DMS 273 treated with DMSO at 0.1 percent for 48 hours (cell line): ENCODE results near the gene EDN1.
"Not testable (repeated sequence)": the region's sequence is repeated elsewhere in the genome, so short reads cannot be mapped to it uniquely, and the experiment has no call there.

Experiments used
- DNase-seq: peaks from one replicate; lab custom pipeline; 2025; lab: John Stamatoyannopoulos, UW

Gene EDN1

DNA sequence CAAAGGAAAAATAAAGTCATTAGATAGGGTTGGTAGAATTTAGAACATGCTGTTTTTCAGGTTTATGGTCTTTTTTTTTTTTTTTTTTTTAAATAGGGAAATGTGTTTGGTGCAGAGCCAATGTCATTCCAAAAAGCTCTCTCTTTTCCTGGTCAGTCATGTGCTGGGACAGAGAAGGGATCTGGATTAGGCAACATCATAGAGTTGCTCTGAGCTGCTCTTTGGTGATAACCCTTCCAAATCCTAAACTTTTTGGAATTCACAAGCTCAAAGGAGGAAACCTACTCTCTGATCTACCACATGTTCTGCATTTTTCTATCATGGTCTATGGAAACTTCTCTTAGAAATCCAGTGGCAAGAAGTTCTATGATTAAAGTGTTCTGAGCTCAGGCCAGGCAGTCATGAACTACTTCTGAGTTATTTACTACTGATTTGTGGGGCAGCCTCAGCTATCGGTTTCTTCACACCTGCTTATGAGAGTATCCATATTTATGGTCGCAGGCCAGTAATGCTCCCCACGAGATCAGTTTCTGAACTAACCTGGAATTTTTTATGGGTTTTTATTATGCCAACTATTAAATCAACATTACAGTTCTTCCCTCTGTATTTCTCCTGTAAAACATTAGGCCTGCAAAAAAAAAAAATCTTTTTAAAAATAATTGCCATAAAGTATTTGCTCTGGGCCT is 4.8 kb downstream of the EDN1 start:
- no peak for DNase-seq

DNA sequence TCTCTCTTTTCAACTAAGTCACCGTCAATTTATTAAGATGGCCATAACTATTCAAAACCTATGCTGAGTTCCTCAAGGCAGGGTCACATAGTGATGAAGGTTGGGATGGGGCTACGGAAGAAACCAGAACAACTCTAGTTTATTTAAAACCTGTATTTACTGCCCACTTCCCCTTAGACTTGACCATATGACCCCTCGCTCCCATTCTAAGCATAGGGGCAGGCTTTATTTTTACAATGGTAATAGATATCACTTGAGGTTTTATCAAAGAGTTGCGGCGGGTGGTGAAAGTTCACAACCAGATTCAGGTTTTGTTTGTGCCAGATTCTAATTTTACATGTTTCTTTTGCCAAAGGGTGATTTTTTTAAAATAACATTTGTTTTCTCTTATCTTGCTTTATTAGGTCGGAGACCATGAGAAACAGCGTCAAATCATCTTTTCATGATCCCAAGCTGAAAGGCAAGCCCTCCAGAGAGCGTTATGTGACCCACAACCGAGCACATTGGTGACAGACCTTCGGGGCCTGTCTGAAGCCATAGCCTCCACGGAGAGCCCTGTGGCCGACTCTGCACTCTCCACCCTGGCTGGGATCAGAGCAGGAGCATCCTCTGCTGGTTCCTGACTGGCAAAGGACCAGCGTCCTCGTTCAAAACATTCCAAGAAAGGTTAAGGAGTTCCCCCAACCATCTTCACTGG is 5.5 kb downstream of the EDN1 start:
- no peak for DNase-seq

GRCh38 chr6:12296255-12296573 is 6.1 kb downstream of the EDN1 start:
- no peak for DNase-seq

DNA sequence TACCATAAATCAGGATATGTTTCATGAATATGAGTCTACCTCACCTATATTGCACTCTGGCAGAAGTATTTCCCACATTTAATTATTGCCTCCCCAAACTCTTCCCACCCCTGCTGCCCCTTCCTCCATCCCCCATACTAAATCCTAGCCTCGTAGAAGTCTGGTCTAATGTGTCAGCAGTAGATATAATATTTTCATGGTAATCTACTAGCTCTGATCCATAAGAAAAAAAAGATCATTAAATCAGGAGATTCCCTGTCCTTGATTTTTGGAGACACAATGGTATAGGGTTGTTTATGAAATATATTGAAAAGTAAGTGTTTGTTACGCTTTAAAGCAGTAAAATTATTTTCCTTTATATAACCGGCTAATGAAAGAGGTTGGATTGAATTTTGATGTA is 6.4 kb downstream of the EDN1 start:
- DNase-seq = no peak

DNA sequence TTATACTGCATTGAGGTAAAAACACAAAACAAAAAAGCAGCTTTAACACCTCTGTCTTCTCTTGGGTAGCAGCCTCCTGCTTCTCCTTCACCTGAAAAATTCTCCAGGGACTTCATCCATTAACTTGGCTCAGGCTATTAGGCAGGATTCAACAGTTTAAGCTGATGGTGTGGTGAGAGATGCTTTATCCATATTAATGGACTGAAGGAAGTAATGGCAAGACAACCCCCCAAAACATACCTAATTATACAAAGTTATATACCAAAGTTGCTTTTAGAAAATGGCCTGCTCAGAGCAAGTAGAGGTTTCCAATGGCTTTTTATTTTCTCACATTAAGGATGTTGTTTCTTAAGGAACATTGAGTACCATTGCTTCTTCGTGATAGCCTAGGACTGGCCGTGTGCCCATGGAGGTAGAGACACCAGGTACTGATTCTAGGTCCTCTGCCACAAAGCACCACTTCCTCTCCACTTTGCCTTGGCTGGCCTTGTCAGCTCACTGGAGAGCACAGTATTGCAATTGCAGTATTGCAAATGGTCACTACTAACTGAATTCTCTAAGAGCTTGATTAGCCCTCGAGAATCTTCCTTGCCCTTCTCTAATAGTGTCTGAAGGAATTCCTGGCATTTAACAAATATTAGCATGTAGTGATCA is 7.3 kb downstream of the EDN1 start:
- no peak for DNase-seq

DNA sequence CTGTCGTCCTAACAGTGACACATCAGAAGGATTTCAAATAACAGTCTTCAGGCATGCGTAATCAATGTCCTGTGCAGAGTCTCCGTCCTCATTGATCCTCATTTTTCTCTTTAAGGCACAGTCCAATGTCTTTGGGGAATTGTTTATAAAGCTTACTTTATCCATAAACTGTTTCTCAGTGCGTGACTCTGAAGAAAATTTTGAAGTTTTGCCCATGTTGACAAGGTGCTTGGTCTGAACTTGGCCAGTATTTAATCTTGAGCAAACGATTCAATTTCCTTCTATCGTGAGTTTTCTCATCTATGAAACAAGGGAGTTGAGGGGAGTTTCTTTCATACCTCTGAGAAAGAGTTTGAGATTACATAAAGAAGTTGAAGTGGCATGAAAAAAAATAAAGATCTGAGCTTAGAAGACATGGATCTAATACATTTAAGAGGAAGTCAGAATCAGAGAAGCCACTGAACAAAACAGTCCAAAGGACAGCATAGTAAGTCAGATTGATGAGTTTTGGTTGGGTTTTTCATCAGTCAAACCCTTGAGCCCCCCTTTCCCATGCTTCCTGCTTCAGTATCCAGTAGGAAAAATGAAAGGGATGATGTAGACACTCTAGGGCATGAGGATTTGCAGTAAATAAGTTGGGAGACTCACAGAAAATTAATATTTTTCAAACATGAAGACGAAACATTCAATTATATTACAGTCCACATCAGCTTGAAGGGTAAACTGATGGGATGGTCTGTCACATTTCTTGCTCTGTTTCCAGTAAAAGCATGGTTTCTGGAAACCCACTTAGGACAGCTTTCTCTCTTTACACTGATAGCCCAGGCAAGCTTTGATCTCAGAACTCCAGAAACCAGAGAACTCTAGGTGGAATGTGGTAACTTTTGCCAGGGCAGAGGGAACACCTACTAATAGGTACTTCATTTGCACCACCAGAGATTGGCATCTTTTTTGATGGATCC is 8.1 kb downstream of the EDN1 start:
- no peak for DNase-seq

DNA sequence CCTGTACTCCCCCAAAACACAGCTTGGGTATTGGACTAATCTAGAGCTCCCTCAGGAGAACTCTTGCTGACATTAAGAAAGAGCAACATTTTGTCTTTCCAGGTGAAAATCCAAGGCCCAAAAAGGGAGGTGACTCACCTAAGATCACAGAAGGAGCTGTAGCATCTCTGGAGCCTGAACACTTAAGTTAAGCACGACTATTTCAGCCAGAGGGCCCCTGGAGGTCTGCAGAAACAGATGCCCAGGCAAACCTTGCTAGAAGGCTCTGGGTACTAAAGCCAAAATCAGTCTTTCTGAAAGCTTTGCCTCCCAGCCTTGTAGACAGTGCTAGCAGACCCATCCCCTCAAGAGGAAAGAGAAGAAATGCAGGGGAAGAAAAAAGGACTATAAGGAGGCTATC is 8.8 kb downstream of the EDN1 start:
- no peak for DNase-seq

DNA sequence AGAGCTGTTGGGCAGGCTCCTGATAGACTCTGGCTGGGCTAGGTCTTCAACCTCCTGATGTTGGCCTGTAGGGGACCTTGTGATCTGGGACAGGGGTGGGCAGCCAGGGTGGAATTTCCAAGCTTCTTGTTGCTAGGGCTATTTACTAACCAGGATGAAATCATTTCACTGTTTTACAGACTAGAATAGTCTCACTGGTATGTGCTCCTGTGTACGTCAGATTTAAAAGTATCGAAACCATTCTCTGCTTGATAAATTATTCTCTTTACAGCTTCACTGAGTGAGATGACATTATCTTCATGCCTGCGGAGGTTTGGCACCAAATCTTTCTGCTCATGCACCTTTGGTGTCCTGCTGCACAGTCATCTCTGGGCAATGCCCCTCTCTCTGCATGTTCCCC is 10.9 kb downstream of the EDN1 start:
- no peak for DNase-seq

- no peak for DNase-seq
These were observed 14.3 kb downstream of the EDN1 start for GRCh38 chr6:12304487-12304886.

- DNase-seq = no peak
These were observed 18.9 kb downstream of the EDN1 start for GRCh38 chr6:12309070-12309469.

GRCh38 chr6:12311106-12311505 is 20.9 kb downstream of the EDN1 start:
- DNase-seq = no peak

- DNase-seq = no peak
These were observed 22.6 kb downstream of the EDN1 start for GRCh38 chr6:12312736-12313135.

DNA sequence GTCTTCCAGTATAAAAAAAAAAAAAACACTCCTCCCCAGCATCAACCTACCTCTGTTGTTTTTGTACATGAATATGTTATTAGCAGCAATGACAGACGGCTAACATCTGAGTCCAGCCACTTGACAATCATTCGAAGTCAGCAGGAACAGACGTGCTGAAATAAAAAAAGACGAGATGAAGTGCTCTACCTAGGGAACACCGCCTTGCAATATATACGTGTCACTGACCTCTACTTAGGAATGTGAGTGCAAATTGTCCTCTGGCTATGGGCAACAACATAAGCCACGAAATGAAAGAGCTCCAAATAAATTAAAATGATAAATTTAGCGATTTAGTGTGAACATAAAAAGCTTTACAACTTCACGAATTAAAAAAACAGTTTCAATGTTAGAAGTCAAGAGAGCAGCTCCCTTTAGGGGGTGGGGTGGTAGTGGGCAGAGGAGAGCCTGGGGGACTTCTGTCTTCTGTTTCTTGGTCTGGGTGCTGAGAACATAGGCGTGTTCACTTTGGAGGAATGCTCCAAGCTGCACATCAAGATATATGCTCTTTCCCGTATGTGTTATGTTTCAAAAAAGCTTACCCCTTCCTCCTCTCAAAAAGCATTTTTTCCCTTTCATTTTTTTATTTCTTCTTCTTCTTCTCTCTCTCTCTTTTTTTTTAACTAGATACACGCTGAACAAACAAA is 23.3 kb downstream of the EDN1 start:
- no peak for DNase-seq

GRCh38 chr6:12313992-12314589 is 23.9 kb downstream of the EDN1 start:
- no peak for DNase-seq

DNA sequence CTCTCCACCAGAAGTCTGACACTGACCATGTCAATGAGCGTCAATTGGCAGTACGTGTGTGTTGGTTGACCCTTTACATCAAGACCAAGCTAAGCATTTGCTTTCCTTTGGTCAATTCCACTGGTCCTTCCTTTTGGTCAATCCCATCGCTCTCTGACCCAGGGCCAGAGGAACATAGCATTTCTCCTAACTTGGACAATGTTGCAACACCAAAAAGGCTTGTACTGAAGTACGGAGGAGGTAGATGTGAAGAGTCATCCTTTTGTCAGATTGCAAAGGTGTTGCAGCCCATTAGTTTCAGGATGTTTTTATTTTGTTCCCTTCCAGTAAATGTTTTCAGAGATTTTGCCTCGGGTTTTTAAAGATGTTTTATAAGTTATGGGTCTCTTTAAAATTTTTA is 24.6 kb downstream of the EDN1 start:
- no peak for DNase-seq

DNA sequence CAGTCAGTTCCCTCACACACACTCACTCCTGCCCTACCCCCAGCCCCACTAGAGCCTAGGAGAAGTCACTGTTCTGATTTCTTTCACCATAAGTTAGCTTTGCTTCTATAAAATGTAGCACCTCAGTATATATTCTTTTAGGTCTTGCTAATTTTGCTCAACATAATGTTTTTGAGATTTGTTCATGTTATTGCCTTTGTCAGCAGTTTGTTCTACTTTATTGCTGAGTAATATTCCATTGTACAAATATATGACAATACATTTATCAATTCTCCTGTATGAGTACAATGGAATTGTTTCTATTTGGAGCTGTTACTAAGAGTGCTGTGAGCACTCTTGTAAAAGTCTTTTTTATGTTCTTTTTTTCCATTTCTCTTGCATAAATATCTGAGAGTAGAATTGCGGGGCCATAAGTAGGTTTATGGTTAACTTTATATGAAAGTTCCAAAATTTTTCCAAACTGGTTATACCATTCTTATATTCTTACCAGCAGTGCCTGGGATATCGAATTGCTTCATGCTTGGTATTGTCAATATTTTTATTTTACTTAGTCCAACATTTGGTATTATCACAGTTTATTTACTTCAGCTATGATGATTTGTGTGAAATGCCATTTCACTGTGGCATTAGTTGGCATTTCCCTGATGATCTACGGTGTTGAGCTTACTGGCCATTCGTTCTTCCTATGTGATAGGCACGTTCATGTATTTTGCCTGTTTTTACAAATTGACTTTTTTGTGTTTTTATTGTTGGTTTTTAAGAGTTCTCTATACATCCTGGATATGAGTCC is 25.3 kb downstream of the EDN1 start:
- DNase-seq = no peak

DNA sequence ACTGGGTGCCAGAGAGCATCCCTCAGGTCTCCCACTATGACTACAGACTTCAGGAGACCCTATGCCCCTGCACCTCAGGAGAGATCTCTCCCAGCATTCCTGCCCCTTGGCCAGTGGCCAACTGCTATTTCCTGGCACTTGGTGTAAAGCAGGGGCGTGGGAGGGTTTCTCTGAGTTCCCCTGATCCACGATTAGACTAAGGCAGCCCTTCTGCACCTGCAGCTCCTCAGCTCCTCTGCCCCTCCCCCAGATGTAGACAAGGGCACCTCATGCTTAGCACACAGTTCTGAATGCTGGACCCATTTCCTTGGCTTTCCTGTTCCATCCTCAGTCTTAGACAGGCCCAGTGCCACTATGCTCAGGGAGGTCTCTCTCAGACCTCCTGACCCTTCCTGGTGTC is 28.6 kb downstream of the EDN1 start:
- no peak for DNase-seq

DNA sequence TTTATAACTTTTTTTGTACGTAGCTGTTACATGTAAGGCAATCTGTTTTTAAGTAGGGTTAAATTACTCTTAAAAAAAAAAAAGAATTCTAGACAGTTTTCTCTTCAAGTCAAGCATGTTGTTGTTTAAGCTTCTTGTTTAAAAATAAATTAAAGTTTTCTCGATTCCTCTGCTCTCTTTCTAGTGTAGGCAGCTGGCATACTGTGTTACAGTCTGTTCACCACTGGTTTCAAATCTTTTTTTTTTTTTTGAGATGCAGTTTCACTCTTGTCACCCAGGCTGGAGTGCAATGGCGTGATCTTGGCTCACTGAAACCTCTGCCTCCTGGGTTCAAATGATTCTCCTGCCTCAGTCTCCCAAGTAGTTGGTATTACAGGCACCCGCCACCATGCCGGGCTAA is 29.9 kb downstream of the EDN1 start:
- not testable (repeated sequence) for DNase-seq

GRCh38 chr6:12324099-12324498 is 33.9 kb downstream of the EDN1 start:
- DNase-seq = no peak

DNA sequence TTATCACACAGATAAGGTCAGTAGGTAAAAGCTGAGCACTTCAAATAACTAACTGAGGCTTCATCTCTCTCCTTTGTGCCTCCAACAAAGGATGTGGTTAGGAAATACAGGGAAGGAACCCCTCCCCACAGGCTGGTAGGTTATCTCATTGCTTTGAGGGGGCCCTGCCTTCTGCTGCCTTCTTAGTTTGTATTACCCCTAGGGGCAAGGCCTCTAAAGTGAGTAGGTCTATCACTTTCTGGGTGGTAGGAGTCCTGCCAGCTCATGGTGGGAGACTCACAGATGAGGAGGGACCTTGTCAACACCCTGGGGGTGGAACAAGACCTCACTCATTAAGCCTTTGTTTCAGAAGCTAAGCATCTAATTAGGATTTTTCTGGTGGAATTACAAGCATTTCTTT is 34.6 kb downstream of the EDN1 start:
- no peak for DNase-seq

DNA sequence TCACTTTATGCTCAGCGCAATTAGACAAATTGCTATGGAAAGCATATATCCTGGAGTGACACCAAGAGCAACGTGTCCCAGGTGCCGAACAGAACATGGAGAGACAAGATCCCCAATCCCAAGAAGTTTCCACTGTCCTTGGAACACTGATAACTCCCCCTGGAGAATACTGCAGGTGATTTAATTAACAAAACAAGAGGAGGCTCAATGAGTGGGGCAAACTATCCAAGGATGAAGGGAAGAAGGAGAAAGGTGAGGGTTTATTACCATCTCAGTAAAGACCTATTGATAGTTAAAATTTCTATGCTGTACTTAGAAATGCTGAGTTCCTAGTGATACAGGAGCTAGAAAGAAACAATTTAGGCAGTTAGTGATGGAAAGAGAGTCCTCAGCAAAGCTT is 35.7 kb downstream of the EDN1 start:
- DNase-seq = no peak
